OCI-LY3 (cell line): ENCODE measurements around the gene ATG10.

ENCODE experiments used
- EZH2phosphoT487 ChIP-seq: fragments of 200-600 bp; shearing (Covaris generic); IDR thresholded peaks from 2 replicates; pipeline ENCODE4 v1.6.1; 2018; ENCODE audit warnings: antibody characterized with exemption, mixed run types, low read depth
- TF ChIP-seq, protein P1 (sequence below): fragments of 200-600, 300-600 bp; sonication (generic); IDR thresholded peaks from 2 replicates; pipeline ENCODE4 v1.5.1; 2014; ENCODE audit warnings: antibody characterized with exemption, low read length, low read depth

DNA sequence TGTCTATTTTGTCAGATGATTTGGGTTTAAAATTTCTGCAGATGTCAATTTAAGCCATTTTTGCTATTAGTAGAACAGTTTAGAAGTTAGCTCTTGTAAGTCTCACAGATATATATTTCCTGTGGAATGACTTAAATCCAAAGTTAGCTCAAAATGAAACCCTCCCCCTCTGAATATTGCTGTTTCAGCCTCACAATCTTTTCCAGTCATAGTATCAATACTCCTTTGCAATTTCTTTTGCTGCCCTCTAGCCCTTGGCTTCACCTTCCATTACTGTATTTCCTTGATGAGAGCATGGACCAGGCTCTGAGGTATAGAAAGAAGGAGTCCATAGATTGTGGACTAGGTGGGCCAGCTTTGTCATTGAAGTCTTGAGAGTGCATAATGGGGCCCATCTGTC lies 124.4 kb downstream of the ATG10 start:
- TF ChIP-seq, protein P1, sequence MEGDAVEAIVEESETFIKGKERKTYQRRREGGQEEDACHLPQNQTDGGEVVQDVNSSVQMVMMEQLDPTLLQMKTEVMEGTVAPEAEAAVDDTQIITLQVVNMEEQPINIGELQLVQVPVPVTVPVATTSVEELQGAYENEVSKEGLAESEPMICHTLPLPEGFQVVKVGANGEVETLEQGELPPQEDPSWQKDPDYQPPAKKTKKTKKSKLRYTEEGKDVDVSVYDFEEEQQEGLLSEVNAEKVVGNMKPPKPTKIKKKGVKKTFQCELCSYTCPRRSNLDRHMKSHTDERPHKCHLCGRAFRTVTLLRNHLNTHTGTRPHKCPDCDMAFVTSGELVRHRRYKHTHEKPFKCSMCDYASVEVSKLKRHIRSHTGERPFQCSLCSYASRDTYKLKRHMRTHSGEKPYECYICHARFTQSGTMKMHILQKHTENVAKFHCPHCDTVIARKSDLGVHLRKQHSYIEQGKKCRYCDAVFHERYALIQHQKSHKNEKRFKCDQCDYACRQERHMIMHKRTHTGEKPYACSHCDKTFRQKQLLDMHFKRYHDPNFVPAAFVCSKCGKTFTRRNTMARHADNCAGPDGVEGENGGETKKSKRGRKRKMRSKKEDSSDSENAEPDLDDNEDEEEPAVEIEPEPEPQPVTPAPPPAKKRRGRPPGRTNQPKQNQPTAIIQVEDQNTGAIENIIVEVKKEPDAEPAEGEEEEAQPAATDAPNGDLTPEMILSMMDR = no peak
- TF ChIP-seq EZH2phosphoT487 = no peak
